GM19351 (cell line): ENCODE data around the gene ACOT6.
"Not testable (repeated sequence)": the region's sequence is repeated elsewhere in the genome, so short reads cannot be mapped to it uniquely, and the experiment has no call there.

Experiments used
- ATAC-seq: cut with Tn5 transposase; IDR thresholded peaks from one replicate; pipeline ENCODE4 v1.9.1; 2021; ENCODE audit warnings: mild to moderate bottlenecking, moderate library complexity; ENCODE audit not compliant: unreplicated experiment

The ACOT6 gene

DNA sequence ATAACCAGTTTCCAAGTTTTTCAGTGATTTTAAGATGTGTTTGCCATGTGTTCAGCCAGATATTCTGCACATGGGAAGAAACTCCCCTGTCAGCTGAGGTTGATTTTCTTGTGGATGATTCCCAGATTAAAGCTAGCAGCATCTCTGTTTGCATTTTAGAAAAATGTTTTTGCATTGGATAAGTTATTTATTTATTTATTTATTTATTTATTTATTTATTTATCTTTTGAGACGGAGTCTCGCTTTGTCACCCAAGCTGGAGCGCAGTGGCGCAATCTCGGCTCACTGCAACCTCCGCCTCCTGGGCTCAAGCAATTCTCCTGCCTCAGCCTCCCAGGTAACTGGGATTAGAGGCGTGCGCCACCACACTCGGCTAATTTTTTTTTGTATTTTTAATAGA lies 17.8 kb upstream of the ACOT6 start:
- ATAC-seq = no peak

DNA sequence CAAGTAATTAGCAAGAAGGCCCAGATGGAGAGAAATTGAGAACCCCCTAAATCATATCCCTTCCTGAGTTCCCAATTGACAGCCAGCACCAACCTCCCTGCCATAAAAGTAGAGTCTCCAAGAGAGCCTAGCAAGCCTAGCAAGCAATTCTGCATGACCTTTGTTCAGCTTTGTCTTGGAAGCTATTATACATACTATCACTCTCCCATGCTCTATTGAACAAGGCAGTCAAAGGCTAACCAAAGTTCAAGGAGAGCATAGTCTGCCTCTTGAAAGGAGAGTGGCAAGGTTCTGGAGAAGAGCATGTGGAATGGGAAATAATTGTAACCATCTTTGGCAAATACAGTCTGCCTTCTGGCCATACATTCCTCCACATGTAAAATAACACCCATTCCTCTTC lies 12.8 kb upstream of the ACOT6 start:
- no peak for ATAC-seq

DNA sequence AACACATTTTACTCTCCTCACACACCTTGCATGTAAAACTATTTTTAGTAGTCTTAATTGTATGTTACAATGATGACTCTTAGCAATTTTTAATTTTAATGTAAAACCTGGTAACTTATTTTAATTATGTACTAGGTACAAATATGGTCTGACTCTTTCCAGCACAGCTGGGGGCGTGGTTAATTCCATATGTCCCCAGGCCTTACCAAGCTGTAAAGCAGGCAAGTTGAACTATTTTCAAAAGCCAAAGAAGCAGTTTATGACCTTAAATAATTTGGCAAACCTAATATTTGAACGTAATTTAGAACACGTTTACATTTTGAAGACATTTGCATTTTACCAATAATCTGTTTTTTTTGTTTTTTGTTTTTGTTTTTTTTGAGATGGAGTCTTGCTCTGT lies 9.3 kb upstream of the ACOT6 start:
- ATAC-seq = no peak

DNA sequence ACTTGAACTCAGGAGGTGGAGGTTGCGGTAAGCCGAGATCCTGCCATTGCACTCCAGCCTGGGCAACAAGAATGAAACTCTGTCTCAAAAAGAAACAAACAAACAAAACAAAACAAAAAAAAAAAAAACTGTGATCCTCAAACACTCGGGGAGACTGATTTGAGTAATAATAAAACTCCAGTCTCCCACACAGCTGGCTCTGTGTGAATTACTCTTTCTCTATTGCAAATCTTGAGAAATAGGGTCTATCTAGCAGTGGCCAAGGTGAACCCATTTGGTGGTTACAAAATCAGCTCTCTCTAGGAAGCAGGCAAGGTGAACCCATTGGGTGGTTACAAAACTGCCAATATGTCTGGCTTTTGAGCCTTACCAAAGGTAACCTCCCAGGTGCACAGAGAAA lies 6.0 kb upstream of the ACOT6 start:
- ATAC-seq = no peak

DNA sequence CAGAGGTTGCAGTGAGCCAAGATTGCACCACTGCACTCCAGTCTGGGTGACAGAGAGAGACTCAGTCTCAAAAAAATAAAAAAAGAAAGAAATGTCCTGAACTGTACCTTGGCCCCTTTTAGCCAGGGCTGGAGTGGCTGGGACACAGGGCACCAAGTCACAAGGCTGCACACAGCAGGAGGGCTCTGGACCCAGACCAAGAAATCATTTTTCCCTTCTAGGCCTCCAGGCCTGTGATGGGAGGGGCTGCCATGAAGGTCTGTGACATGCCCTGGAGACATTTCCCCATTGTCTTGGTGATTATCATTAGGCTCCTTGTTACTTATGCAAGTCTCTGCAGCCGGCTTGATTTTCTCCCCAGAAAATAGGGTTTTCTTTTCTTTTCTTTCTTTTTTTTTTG lies 5.1 kb upstream of the ACOT6 start:
- ATAC-seq = no peak

DNA sequence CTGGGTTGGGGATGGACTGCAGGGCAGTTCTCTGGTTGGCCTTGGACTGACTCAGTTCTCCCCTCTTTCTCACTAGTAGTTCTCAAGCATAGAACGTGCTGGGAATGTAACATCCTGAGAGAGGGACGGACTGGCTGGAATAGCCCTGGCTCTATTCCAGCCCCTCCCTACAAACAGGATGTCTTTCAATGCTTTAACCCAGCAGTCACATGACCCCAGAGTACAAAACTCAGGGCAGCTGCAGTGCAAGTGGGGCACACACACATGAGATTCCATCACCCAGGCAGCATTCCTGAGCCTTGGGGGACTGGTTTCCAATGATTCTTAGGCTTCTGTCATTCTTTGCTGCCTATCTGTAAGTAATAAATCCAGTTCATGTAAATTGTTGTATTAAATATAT lies 1.6 kb upstream of the ACOT6 start:
- ATAC-seq = no peak

DNA sequence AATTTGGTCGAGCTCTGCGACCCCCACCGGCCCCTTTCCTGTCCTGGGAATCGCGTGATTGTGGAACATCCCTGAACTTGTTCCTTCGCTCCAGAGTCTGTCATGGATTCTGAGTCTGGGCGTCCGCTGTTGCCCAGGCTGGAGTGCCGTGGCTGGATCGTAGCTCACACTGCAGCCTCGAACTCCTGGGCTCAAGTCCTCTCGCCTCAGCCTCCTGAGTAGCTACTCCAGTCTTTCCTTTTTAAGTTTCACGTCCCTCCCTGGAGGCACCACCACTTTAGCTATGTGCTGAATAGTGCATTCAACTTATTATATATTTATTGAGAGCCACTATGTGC lies 698 bp downstream of the ACOT6 start:
- ATAC-seq = no peak

DNA sequence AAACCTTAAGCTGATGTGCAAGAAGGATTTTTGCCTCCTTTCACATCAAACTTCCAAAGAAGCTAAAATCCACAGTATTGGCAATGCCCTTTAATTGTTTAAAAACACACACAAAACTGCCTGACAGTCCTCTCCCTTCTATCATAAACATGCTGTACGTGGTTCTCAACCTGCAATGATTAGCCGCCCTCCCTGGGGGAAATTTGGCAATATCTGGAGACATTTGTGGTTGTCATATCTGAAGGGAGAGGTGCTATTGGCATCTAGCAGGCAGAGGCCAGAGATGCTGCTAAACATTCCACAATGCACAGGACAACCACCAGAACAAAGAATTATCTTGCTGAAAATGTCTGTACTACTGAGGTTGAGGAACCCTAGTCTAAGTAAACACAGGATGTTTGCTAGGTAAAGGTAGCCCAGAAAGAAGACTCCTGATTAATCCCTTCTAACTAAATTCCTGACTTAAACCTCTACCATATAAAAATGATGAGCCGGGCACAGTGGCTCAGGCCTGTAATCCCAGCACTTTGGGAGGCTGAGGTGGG lies 1.2 kb downstream of the ACOT6 start:
- ATAC-seq = no peak

DNA sequence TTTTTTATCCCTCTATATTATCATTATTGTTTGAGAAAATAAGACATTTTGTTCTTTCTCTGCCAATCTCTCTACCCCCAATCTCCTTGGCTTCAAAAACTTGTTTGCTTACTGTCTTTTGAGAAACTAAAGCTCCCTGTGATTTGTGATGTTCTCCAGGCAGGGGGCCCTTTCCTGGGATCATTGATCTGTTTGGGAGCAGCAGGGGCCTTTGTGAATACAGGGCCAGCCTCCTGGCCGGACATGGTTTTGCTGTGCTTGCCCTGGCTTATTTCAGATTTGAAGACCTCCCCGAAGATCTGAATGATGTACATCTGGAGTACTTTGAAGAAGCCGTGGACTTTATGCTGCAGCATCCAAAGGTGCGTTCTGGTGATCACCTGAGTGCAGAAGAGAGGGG lies 4.5 kb downstream of the ACOT6 start:
- ATAC-seq = no peak

DNA sequence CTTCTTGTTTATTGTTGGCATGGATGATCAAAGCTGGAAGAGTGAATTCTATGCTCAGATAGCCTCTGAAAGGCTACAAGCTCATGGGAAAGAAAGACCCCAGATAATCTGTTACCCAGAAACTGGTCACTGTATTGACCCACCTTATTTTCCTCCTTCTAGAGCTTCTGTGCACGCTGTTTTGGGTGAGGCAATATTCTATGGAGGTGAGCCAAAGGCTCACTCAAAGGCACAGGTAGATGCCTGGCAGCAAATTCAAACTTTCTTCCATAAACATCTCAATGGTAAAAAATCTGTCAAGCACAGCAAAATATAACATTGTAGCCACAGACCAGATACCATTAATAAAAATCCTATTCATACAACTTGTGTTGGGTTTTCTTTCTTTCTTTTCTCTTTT lies 7.2 kb downstream of the ACOT6 start:
- no peak for ATAC-seq

DNA sequence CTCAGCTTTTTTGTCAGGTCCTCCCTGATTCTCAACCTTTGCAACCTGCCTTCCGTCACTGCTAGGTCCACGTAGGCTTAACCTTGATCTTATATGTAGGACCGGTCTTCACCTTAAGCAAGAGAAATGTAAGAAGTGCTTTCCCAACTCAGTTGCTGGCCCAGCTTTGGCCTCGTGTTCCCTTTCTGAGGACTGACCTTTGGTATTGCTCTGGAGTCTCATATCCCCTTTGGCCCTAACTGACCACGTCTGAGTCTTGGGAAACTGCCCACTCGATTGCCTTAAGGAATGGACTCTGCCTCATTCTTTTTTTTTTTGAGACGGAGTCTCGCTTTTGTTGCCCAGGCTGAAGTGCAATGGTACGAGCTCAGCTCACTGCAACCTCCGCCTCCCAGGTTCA lies 8.0 kb downstream of the ACOT6 start:
- ATAC-seq = no peak

DNA sequence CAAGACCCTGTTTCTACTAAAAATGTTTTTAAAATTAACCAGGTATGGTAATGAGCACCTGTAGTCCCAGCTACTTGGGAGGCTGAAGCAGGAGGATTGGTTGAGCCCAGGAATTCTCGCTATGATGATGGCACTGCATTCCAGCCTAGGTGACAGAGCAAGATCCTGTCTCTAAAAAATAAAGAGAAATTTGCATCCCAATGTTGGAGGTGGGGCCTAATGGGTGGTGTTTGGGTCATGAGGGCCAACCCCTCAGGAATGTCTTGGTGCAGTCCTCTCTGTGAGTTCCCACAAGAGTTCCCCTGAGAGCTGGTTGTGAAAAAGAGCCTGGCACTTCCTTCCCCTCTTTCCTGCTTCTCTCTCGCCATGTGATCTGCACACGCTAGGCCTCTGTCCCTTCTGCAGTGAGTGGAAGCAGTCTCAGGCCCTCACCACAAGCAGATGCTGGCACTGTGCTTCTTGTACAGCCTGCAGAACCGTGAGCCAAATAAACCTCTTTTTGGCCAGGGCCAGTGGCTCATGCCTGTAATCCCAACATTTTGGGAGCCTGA lies 11.3 kb downstream of the ACOT6 start:
- no peak for ATAC-seq

DNA sequence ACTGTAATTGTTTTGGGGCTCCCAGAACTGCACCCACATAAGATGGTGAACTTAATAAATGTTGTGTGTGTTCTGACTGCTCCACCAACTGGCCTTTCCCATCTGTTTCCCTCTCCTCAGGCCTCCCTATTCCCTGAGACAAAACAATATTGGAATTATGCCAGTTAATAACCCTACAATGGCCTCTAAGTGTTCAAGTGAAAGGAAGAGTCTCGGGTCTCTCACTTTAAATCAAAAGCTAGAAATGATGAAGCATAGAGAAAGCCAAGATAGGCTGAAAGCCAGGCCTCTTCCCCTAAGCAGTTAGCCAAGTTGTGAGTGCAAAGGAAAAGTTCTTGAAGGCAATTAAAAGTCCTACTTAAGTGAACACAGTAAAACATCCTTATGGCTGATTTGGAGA lies 13.4 kb downstream of the ACOT6 start:
- no peak for ATAC-seq

DNA sequence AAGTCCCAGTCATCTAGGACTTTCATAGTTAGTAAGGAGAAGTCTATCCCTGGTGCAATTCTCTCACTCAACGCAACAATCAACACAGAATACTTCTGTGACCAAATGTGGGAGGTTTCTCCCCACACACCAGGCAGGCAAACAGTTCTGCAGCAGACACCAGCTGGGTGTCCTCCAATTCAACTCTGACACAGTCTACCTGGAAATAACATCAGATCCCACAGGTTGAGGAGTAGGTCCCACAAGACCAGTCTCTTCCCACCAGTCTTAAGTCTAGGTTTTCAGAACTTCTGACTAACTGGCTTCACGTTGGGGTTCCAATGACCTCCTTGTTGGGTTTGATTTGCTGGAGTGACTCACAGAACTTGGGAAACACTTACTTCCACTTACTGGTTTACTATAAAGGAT lies 14.8 kb downstream of the ACOT6 start:
- ATAC-seq = no peak

DNA sequence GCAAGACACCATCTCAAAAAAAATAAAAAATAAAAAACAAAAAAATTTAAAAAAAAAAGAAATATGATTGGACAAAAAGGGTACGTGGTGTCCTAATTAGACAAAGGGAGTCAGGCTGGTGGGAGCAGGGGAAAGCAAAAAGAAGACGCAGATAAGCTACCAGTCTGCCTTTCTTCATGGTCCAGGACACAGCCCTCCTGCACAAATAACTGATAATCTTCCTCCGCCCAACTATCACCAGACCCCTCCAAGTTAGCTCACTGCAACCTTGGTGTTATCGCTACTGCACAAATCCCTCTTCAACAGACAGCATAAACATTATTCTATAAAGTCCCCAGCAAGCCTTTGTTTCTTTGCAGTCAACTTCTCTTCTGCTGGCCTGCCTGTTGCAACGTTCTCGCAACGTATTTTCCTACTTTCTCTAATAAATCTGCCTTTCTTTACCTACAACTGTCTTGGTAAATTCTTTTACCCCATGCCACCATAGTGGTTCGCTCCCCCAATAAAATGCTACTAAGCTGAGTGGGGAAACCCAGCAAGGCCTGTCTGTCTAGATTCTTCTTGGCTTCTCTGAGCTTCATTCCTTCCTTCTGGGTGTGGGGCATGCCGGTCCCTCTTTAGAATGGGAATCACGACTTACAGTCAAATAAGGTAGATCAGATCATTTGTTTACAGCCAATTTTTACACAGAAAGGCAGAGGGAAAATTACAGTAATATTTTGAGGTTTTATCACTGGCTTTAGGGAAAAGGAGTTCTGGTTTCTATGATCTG lies 17.9 kb downstream of the ACOT6 start:
- no peak for ATAC-seq

DNA sequence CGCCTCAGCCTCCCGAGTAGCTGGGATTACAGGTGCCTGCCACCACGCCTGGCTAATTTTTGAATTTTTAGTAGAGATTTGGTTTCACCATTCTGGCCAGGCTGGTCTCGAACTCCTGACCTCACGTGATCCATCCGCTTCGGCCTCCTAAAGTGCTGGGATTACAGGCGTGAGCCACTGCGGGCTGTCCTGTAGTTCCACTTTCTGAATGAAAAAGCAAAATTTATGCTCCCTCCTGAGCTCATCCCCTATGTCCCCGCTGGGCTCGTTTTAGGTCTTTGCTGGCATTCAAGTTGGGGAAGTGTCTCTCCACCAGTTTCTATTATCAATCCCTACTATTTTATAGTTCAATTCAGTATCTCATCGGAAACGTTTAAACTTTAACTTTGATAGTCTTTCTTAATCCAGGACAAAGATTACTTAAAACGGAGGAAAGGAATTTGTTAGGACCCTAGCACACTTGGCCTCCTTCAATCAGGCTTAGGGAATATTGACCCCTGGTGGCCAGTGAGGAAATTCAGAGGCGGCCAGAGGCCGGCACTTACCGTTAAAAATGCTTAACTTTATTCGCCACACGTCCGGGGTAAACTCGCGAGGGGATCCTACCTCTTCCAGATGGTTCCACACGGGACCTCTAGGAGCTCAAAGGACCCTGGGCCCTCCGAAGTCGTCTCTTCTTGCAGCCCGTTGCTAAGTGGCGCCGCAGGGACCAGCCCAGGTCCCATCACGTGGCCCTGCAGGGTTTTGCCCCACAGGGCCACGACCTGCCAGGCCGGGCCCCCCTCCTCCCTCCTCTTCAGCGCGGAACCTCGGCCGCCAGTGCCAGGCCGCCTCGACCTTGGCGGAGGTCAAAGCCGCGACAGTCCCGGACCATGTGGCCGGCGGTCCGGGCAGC lies 21.0 kb downstream of the ACOT6 start:
- ATAC-seq = no peak

DNA sequence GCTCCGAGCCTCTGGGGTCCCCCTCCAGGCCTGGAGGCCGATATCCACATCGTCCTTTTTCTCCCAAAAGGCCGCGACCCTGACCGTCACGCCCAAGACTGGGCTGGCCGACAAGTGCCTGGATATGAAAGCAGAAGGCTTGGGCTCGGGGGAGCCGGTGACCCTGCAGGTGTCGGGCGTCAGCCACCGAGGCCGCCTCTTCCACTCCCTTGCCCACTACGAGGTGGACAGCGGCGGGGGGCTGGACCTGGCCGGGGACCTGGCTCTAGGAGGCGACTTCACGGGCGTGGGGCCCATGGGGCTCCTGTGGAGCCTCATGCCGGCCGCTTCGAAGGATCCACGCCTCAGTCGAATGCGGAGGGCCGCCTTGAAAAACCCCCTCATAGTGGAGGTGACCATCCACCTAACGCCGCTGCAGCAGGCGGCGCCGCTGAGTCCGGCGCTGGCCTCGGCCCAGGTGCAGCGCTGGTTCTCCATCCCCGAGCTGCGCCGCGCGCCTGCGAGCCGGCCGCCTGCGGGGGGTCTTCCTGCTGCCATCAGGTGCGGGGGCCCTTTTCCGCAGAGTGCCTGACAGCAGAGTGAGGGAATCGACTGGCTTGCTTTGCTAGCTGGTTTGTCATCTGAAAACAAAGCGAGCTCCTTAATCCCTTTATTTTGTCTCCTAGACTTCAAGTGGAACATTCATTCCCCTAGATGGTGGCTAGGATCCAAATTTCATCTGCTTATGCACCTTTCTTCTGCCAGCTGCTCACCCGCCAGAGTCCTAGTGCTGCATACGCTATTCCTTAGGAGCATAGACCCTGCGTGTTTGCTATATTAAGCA lies 21.9 kb downstream of the ACOT6 start:
- no peak for ATAC-seq

DNA sequence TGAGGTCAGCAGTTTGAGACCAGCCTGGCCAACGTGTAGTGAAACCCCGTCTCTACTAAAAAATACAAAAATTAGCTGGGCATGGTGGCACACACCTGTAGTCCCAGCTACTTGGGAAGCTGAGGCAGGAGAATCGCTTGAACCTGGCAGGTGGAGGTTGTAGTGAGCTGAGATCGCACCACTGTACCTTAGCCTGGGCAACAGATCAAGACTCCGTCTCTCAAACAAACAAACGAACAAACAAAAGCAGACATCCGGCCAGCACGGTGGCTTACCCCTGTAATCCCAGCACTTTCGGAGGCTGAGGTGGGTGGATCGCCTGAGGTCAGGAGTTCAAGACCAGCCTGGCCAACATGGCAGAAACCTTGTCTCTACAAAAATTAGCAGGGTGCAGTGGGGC lies 24.0 kb downstream of the ACOT6 start:
- not testable (repeated sequence) for ATAC-seq

DNA sequence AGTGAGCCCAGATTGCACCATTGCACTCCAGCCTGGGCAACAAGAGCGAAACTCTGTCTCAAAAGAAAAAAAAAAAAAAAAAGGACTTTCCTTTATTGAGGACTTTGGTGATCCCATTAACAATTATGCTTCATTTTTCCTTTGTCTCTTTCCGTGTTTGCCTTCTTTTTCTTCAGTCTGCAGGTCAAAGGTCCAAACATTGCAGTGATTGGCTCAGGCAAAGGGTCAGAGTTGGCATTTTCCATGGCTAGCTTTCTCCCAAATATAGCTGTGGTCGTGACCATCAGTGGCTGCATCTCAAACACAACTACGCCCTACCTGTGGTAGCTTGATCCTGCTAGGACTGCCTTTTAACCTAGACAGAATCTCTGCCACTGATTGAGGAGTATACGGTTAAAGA lies 25.5 kb downstream of the ACOT6 start:
- no peak for ATAC-seq

DNA sequence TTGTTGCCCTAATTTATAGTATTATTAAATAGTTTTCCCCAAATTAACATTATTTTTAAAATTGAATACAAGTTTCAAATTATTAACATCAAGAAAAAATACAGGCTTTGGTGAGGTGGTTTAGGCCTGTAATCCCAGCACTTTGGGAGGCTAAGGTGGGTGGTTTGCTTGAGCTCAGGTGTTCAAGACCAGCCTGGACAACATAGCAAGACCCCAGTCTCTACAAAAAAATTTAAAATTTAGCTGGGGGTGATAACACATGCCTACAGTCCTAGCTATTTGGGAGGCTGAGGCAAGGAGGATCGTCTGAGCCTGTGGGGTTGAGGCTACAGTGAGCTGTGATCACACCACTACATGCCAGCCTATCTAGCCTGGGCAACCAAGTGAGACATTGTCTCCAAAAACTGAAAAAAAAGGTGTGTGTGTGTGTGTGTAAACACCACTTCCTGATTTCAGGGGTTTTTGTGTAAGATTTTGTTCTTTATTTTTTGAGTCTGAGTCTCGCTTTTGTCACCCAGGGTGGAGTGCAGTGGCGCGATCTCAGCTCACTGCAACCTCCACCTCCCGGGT lies 28.6 kb downstream of the ACOT6 start:
- no peak for ATAC-seq
